ENCODE results near the gene MRPL24.

Gene MRPL24

GRCh38 chr1:156689953-156690674 lies 50.8 kb downstream of the MRPL24 start (continued):
- TF ChIP-seq PBX3 (CRISPR knock-in tag; IDR thresholded peaks at IDR 0.05): no peak

DNA sequence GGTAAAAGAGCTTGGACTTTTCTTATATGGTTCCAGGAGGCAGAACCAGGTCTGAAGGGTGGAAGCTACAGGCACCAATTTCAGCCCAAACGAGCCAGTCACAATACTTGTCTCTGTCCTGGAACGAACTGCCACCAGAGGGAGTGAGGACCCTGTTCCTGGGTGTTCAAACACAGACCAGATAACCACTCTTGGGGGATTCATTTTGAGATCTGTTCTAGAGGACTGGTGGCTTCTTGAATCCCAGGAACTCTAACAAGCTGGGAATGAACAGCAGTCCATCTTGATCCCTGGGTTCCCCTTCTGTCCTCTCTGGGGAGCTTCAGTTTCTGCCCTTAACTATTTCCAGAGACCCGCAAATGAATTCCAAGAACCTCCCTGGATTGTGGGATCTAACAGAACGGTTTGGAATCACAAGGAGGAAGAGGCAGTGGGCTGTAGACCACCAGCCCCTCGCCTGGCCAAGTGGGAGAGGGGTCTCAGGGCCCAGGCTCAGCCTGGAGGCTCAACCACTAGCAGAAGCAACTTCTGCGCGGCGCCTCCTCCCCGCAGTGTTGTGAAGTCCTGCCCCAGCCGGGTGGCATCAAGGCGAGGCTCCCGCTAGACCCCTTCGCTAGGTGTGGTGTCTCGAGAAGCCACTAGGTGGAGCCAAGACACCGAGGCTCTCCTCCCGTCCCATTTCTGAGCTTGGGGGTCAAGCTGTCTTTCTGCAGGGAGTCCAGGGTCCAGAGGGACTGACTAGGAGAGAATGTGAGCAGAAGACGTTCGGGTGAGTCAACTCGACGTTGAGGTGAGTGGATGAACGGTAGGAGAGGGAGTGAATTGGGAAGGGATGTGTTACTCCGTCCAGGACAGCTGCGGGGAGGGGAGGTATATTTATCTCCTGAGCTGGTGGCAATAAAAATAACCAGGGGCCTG lies 51.6 kb downstream of the MRPL24 start:
- H3K36me3 ChIP-seq (ENCODE audit: control insufficient read depth in 2 of 2, insufficient read depth in 1 of 2, low read length in 2 of 2): no peaks in the 10 kb centered on the region
- H3K4me1 ChIP-seq (ENCODE audit: control insufficient read depth, insufficient read depth, low read length): peaks cover 16% of the 10 kb centered on the region
- ChIA-PET POLR2A (interaction anchor here (0.6 to 3.9 kb wide), 15 partner anchors 13 to 239 kb away, joined by 3 to 44 read pairs (median 6); partner anchors contain the start of genes CRABP2, HDGF, ISG20L2 and METTL25B), CTCF (interaction anchor here (0.6 to 21.1 kb wide), 64 partner anchors 12 to 1591 kb away, joined by 3 to 579 read pairs (median 5); partner anchors contain the start of genes CRABP2, HAPLN2, HDGF and INSRR)
- H3K9me3 ChIP-seq (ENCODE audit: control insufficient read depth, insufficient read depth, low read depth, low read length): no peaks in the 10 kb centered on the region
- H3K27ac ChIP-seq (ENCODE audit: extremely low read depth, low read depth, low read length): no peak overlapping the region
- H3K4me3 ChIP-seq (ENCODE audit: low read depth, low read length): peak overlapping the region; percentile 36
- no peak for TF ChIP-seq ZNF174 (tag by site-specific recombination; IDR thresholded peaks at IDR 0.05)
- peak; percentile 78 for TF ChIP-seq PATZ1 (tag by site-specific recombination; IDR thresholded peaks at IDR 0.05)
- TF ChIP-seq HIC1 (tag by site-specific recombination; IDR thresholded peaks at IDR 0.05): peak; percentile 69
- peak; percentile 66 for TF ChIP-seq ZIC2 (tag by site-specific recombination; IDR thresholded peaks at IDR 0.05)
- peak; percentile 99 for TF ChIP-seq MZF1 (tag by site-specific recombination; IDR thresholded peaks at IDR 0.05; ENCODE audit: borderline replicate concordance)
- TF ChIP-seq ZNF623 (tag by site-specific recombination; IDR thresholded peaks at IDR 0.05): no peak
- TF ChIP-seq ZXDB (tag by site-specific recombination; IDR thresholded peaks at IDR 0.05): peak; percentile 45
- peak; percentile 72; the same call in 1 of the 2 replicates for TF ChIP-seq ZSCAN30 (tag by site-specific recombination; IDR thresholded peaks at IDR 0.05)
- TF ChIP-seq TRIM28 (IDR thresholded peaks at IDR 0.05; ENCODE audit: borderline replicate concordance, low read length): peak; percentile 28; the same call in 1 of the 2 replicates
- TF ChIP-seq, protein P1, sequence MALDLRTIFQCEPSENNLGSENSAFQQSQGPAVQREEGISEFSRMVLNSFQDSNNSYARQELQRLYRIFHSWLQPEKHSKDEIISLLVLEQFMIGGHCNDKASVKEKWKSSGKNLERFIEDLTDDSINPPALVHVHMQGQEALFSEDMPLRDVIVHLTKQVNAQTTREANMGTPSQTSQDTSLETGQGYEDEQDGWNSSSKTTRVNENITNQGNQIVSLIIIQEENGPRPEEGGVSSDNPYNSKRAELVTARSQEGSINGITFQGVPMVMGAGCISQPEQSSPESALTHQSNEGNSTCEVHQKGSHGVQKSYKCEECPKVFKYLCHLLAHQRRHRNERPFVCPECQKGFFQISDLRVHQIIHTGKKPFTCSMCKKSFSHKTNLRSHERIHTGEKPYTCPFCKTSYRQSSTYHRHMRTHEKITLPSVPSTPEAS (tag by site-specific recombination; IDR thresholded peaks at IDR 0.05): no peak
- no peak for TF ChIP-seq ZNF561 (tag by site-specific recombination; IDR thresholded peaks at IDR 0.05; ENCODE audit: borderline replicate concordance)
- no peak for TF ChIP-seq ZNF585B (tag by site-specific recombination; IDR thresholded peaks at IDR 0.05)
- TF ChIP-seq KLF10 (tag by site-specific recombination; IDR thresholded peaks at IDR 0.05): peak; percentile 47; the same call in 1 of the 2 replicates
- TF ChIP-seq ZBTB20 (tag by site-specific recombination; IDR thresholded peaks at IDR 0.05): 0 out of 2 replicates have a peak, but pooled peaks have one; percentile 31
- TF ChIP-seq ZBTB48 (tag by site-specific recombination; IDR thresholded peaks at IDR 0.05): peak; percentile 95
- 0 out of 2 replicates have a peak, but pooled peaks have one; percentile 81 for TF ChIP-seq ZFP37 (tag by site-specific recombination; IDR thresholded peaks at IDR 0.05)
- TF ChIP-seq IKZF3 (tag by site-specific recombination; IDR thresholded peaks at IDR 0.05): peak; percentile 38
- TF ChIP-seq, protein P2, sequence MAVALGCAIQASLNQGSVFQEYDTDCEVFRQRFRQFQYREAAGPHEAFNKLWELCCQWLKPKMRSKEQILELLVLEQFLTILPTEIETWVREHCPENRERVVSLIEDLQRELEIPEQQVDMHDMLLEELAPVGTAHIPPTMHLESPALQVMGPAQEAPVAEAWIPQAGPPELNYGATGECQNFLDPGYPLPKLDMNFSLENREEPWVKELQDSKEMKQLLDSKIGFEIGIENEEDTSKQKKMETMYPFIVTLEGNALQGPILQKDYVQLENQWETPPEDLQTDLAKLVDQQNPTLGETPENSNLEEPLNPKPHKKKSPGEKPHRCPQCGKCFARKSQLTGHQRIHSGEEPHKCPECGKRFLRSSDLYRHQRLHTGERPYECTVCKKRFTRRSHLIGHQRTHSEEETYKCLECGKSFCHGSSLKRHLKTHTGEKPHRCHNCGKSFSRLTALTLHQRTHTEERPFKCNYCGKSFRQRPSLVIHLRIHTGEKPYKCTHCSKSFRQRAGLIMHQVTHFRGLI (tag by site-specific recombination; IDR thresholded peaks at IDR 0.05): peak; percentile 66
- peak; percentile 13; the same call in 1 of the 2 replicates for TF ChIP-seq ZBTB10 (tag by site-specific recombination; IDR thresholded peaks at IDR 0.05)
- TF ChIP-seq SP3 (tag by site-specific recombination; IDR thresholded peaks at IDR 0.05): peak; percentile 43; the same call in 1 of the 2 replicates

All from HEK293 (cell line).